Cardiac septum (tissue), 1 donor: Measurements from ENCODE around the gene XRCC4. TPM values are rescaled to one million over a fixed set of nuclear protein-coding genes. Genes with fewer than 3 reads are reported as not detected.
"Not testable (repeated sequence)": the region's sequence is repeated elsewhere in the genome, so short reads cannot be mapped to it uniquely, and the experiment has no call there.

ENCODE experiments used
- DNase-seq: peaks from one replicate; pipeline ENCODE4 v3.0.0-alpha.2; 2020; ENCODE audit warnings: low spot score
- intact Hi-C: fragments of 100-400 bp; cut with DNase I; formaldehyde crosslinking; loops from one replicate; pipeline ENCODE4 v1.14.0; 2022
- total RNA-seq: library from RNA; stranded (reverse); fragmentation: NEBNext Ultra II Directional; extraction: Animal tissue kit (Norgen Biotek cat#: 25700); gene quantifications from one replicate; pipeline ENCODE4 v1.2.1, GENCODE V29; 2021
- donor health status: DM: no; HTN: no; CAD: no.

Gene XRCC4
- total RNA-seq, 1 donor from 2014 or later, result 28.8 TPM

- intact Hi-C loops, result no loop called here
- no peak for DNase-seq
Measured at GRCh38 chr5:83244516-83244915, 167.2 kb downstream of the XRCC4 start.

GRCh38 chr5:83245037-83245436, 167.7 kb downstream of the XRCC4 start:
- intact Hi-C loops, result no loop called here
- no peak for DNase-seq

GRCh38 chr5:83246071-83246470, 168.7 kb downstream of the XRCC4 start:
- no peak for DNase-seq
- intact Hi-C loops, result no loop called here

- DNase-seq, result no peak
- intact Hi-C loops, result no loop called here
Measured at GRCh38 chr5:83249156-83249555, 171.8 kb downstream of the XRCC4 start.

GRCh38 chr5:83251849-83252248, 174.5 kb downstream of the XRCC4 start:
- intact Hi-C loops, result no loop called here
- DNase-seq, result no peak

GRCh38 chr5:83253720-83254119, 176.4 kb downstream of the XRCC4 start:
- no peak for DNase-seq
- intact Hi-C loops, result no loop called here

- intact Hi-C loops, result no loop called here
- no peak for DNase-seq
Measured at GRCh38 chr5:83255268-83255667, 177.9 kb downstream of the XRCC4 start.

GRCh38 chr5:83256091-83256780, 178.9 kb downstream of the XRCC4 start:
- intact Hi-C loops, result no loop called here

GRCh38 chr5:83257684-83258083, 180.3 kb downstream of the XRCC4 start:
- DNase-seq, intact Hi-C loops: not testable (repeated sequence)

More at GRCh38 chr5:83256091-83256780, 178.9 kb downstream of the XRCC4 start:
- no peak for DNase-seq

GRCh38 chr5:83265318-83265717, 188.0 kb downstream of the XRCC4 start:
- no peak for DNase-seq
- intact Hi-C loops, result no loop called here

- DNase-seq, result no peak
- intact Hi-C loops, result no loop called here
Measured at GRCh38 chr5:83270311-83270710, 193.0 kb downstream of the XRCC4 start.

- intact Hi-C loops, result no loop called here
- DNase-seq, result no peak
Measured at GRCh38 chr5:83277154-83277553, 199.8 kb downstream of the XRCC4 start.

GRCh38 chr5:83277953-83278352, 200.6 kb downstream of the XRCC4 start:
- DNase-seq, result no peak
- intact Hi-C loops, result no loop called here

- DNase-seq, result no peak
- intact Hi-C loops, result no loop called here
Measured at GRCh38 chr5:83281176-83281575, 203.8 kb downstream of the XRCC4 start.

GRCh38 chr5:83281658-83282057, 204.3 kb downstream of the XRCC4 start:
- no peak for DNase-seq
- intact Hi-C loops, result no loop called here

GRCh38 chr5:83283761-83284160, 206.4 kb downstream of the XRCC4 start:
- intact Hi-C loops, result no loop called here
- no peak for DNase-seq

- DNase-seq, result no peak
- intact Hi-C loops, result no loop called here
Measured at GRCh38 chr5:83285661-83286398, 208.5 kb downstream of the XRCC4 start.

GRCh38 chr5:83294246-83294645, 216.9 kb downstream of the XRCC4 start:
- no peak for DNase-seq
- intact Hi-C loops, result no loop called here

GRCh38 chr5:83299353-83299752, 222.0 kb downstream of the XRCC4 start:
- no peak for DNase-seq
- intact Hi-C loops, result no loop called here

- DNase-seq, result peak; percentile 82
- intact Hi-C loops, result no loop called here
Measured at GRCh38 chr5:83306572-83307241, 229.4 kb downstream of the XRCC4 start.

- intact Hi-C loops, result no loop called here
- no peak for DNase-seq
Measured at GRCh38 chr5:83312663-83313062, 235.3 kb downstream of the XRCC4 start.
